Measurements from ENCODE around the gene CYP2B6.
"Not testable (repeated sequence)": the region's sequence is repeated elsewhere in the genome, so short reads cannot be mapped to it uniquely, and the experiment has no call there.

The CYP2B6 gene

GRCh38 chr19:40990972-40991381 is at the start of gene CYP2B6:
TSS of gene CYP2B6 (plus strand) at chr19:40991282. CDS start at chr19:40991306, 24 bp downstream.
- DNase-seq (ENCODE audit: low read depth): no peak

- no peak for DNase-seq (ENCODE audit: low read depth)
Measured at GRCh38 chr19:40941481-40942219, 49.4 kb upstream of the CYP2B6 start.

- DNase-seq (ENCODE audit: low read depth): no peak
Measured at GRCh38 chr19:40945645-40946044, 45.4 kb upstream of the CYP2B6 start.

- DNase-seq (ENCODE audit: low read depth): no peak
Measured at GRCh38 chr19:40947114-40947513, 44.0 kb upstream of the CYP2B6 start.

GRCh38 chr19:40947573-40947972 is 43.5 kb upstream of the CYP2B6 start:
- no peak for DNase-seq (ENCODE audit: low read depth)

GRCh38 chr19:40948580-40949299 is 42.3 kb upstream of the CYP2B6 start:
- no peak for DNase-seq (ENCODE audit: low read depth)

- DNase-seq (ENCODE audit: low read depth): no peak
Measured at GRCh38 chr19:40954573-40954972, 36.5 kb upstream of the CYP2B6 start.

- no peak for DNase-seq (ENCODE audit: low read depth)
Measured at GRCh38 chr19:40959338-40959737, 31.7 kb upstream of the CYP2B6 start.

- DNase-seq (ENCODE audit: low read depth): no peak
Measured at GRCh38 chr19:40960062-40960685, 30.9 kb upstream of the CYP2B6 start.

- no peak for DNase-seq (ENCODE audit: low read depth)
Measured at GRCh38 chr19:40960780-40961179, 30.3 kb upstream of the CYP2B6 start.

GRCh38 chr19:40962460-40962961 is 28.6 kb upstream of the CYP2B6 start:
- peak; percentile 21 for DNase-seq (ENCODE audit: low read depth)

- not testable (repeated sequence) for DNase-seq (ENCODE audit: low read depth)
Measured at GRCh38 chr19:40964361-40964760, 26.7 kb upstream of the CYP2B6 start.

- not testable (repeated sequence) for DNase-seq (ENCODE audit: low read depth)
Measured at GRCh38 chr19:40965351-40965750, 25.7 kb upstream of the CYP2B6 start.

GRCh38 chr19:40966591-40966990 is 24.5 kb upstream of the CYP2B6 start:
- DNase-seq (ENCODE audit: low read depth): not testable (repeated sequence)

GRCh38 chr19:40968065-40968464 is 23.0 kb upstream of the CYP2B6 start:
- DNase-seq (ENCODE audit: low read depth): not testable (repeated sequence)

GRCh38 chr19:40969721-40970120 is 21.4 kb upstream of the CYP2B6 start:
- not testable (repeated sequence) for DNase-seq (ENCODE audit: low read depth)

GRCh38 chr19:40970396-40971345 is 20.4 kb upstream of the CYP2B6 start:
- not testable (repeated sequence) for DNase-seq (ENCODE audit: low read depth)

GRCh38 chr19:40974633-40975037 is 16.4 kb upstream of the CYP2B6 start:
- peak; percentile 52 for DNase-seq (ENCODE audit: low read depth)

- DNase-seq (ENCODE audit: low read depth): no peak
Measured at GRCh38 chr19:40976134-40976533, 14.9 kb upstream of the CYP2B6 start.

- no peak for DNase-seq (ENCODE audit: low read depth)
Measured at GRCh38 chr19:40976724-40977123, 14.4 kb upstream of the CYP2B6 start.

- DNase-seq (ENCODE audit: low read depth): not testable (repeated sequence)
Measured at GRCh38 chr19:40979759-40980158, 11.3 kb upstream of the CYP2B6 start.

All from fibroblast of the conjunctiva (primary cell).